Lower lobe of right lung (tissue), 2 donors: ENCODE results near the gene MEMO1. TPM values are rescaled to one million over a fixed set of nuclear protein-coding genes. Genes with fewer than 3 reads are reported as not detected.

ENCODE experiments used
- ATAC-seq, 2 donors: fragments of 200-7000 bp; cut with Tn5 transposase; one replicate each; pipeline ENCODE4 v1.9.1; 2020 to 2022; ENCODE audit warnings: mild to moderate bottlenecking in 2 of 2, moderate library complexity in 2 of 2
- DNase-seq: peaks from one replicate; pipeline ENCODE4 v3.0.0-alpha.2; 2020
- H3K27ac ChIP-seq: fragments of 200-600 bp; one replicate; pipeline ENCODE4 v1.8.0; 2022
- H3K27me3 ChIP-seq: fragments of 200-600 bp; one replicate; pipeline ENCODE4 v1.8.0; 2022; ENCODE audit warnings: low read depth
- H3K36me3 ChIP-seq: fragments of 200-600 bp; one replicate; pipeline ENCODE4 v1.8.0; 2022; ENCODE audit warnings: mild to moderate bottlenecking
- H3K4me1 ChIP-seq: fragments of 200-600 bp; one replicate; pipeline ENCODE4 v1.8.0; 2022
- H3K4me3 ChIP-seq: fragments of 200-600 bp; one replicate; pipeline ENCODE4 v1.8.0; 2022; ENCODE audit warnings: mild to moderate bottlenecking
- H3K9me3 ChIP-seq: fragments of 200-600 bp; one replicate; pipeline ENCODE4 v1.8.0; 2022
- intact Hi-C: fragments of 100-400 bp; cut with DNase I; formaldehyde crosslinking; loops from one replicate; pipeline ENCODE4 v1.11.0; 2022
- total RNA-seq: library from RNA; stranded (reverse); fragmentation: NEBNext Ultra II Directional; extraction: Animal tissue kit (Norgen Biotek cat#: 25700); gene quantifications from one replicate; pipeline ENCODE4 v1.2.1, GENCODE V29; 2021
- TF ChIP-seq, protein P1 (sequence below): fragments of 200-600 bp; IDR thresholded peaks from one replicate; pipeline ENCODE4 v1.8.0; 2022; ENCODE audit warnings: antibody characterized with exemption, mild to moderate bottlenecking
- donor health status: DM: no; HTN: yes; CAD: no; lungs with severe emphysema.

The MEMO1 gene
- total RNA-seq, 1 donor from 2014 or later = 35.7 TPM

DNA sequence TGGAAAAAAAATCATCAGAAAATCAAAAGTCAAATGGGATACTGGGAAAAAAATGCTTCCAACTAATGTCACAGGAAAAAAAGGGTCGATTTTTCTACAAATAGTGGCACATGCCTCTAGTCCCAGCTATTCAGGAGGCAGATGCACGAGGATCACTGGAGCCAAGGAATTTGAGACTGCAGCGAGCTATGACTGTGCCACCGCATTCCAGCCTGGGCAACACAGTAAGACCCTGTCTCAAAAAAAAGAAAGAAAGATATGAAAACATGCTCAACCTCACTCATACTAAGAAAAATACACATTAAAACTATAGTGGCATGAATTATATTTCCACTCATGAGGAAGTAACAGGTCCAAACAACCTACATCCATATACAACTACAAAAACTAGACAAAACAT lies 17.9 kb downstream of the MEMO1 start:
- TF ChIP-seq, protein P1, sequence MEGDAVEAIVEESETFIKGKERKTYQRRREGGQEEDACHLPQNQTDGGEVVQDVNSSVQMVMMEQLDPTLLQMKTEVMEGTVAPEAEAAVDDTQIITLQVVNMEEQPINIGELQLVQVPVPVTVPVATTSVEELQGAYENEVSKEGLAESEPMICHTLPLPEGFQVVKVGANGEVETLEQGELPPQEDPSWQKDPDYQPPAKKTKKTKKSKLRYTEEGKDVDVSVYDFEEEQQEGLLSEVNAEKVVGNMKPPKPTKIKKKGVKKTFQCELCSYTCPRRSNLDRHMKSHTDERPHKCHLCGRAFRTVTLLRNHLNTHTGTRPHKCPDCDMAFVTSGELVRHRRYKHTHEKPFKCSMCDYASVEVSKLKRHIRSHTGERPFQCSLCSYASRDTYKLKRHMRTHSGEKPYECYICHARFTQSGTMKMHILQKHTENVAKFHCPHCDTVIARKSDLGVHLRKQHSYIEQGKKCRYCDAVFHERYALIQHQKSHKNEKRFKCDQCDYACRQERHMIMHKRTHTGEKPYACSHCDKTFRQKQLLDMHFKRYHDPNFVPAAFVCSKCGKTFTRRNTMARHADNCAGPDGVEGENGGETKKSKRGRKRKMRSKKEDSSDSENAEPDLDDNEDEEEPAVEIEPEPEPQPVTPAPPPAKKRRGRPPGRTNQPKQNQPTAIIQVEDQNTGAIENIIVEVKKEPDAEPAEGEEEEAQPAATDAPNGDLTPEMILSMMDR = no peak
- no peaks in the 10 kb centered on the region for H3K9me3 ChIP-seq
- no peak overlapping the region for H3K4me3 ChIP-seq
- ATAC-seq (no peak), DNase-seq (no peak)
- no peaks in the 10 kb centered on the region for H3K27me3 ChIP-seq
- intact Hi-C loops = no loop called here
- H3K27ac ChIP-seq = no peak overlapping the region
- no peaks in the 10 kb centered on the region for H3K36me3 ChIP-seq
- no peaks in the 10 kb centered on the region for H3K4me1 ChIP-seq

DNA sequence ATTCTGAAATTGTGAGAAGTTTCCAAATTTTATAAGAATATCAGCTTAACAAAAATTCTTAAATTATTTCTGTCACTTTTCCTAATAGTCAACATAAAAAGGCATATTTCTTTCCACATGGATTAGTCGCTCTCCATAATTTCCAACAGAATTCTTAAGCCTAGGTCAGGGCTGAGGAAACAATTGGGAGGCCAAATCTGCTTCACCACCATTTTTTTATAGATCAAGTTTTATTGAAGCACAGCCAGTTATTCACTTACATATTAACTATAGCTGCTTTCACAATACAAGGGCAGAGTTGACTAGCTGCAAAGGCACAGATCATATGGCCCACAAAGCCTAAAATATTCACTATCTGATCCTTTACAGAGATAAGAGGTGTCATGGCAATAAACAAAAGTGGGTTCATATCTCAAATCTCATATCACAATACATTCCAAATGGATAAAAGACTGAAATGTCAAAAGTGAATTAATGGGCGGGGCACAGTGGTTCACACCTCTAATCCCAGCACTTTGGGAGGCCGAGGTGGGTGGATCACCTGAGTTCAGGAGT lies 18.7 kb downstream of the MEMO1 start:
- Histone ChIP-seq H3K9me3 (no peaks in the 10 kb centered on the region), H3K4me3 (no peak overlapping the region), H3K27me3 (no peaks in the 10 kb centered on the region), H3K36me3 (no peaks in the 10 kb centered on the region), H3K4me1 (no peaks in the 10 kb centered on the region), H3K27ac (no peak overlapping the region)
- TF ChIP-seq, protein P1 = no peak
- DNase-seq (no peak), ATAC-seq (no peak)
- intact Hi-C loops = no loop called here

DNA sequence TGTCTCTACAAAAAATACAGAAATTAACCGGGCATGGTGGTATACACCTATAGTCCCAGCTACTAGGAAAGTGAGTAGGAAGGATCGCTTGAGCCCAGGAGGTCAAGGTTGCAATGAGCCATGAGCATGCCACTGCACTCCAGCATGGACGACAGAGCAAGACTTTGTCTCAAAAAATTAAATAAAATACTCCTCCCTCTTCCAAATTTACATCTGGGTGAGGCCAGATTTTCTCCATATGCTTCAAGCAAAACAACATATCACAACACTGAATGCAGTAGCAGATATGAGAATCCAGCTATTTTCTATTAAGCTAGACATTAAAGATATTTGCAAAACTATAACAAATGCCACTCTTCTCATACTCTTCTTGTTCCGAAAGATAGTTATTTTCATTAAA lies 20.9 kb downstream of the MEMO1 start:
- intact Hi-C loops = no loop called here
- TF ChIP-seq, protein P1 = no peak
- H3K27ac ChIP-seq = no peak overlapping the region
- no peaks in the 10 kb centered on the region for H3K9me3 ChIP-seq
- ATAC-seq = no peak
- H3K36me3 ChIP-seq = no peaks in the 10 kb centered on the region
- no peaks in the 10 kb centered on the region for H3K27me3 ChIP-seq
- no peaks in the 10 kb centered on the region for H3K4me1 ChIP-seq
- DNase-seq = no peak
- no peak overlapping the region for H3K4me3 ChIP-seq

DNA sequence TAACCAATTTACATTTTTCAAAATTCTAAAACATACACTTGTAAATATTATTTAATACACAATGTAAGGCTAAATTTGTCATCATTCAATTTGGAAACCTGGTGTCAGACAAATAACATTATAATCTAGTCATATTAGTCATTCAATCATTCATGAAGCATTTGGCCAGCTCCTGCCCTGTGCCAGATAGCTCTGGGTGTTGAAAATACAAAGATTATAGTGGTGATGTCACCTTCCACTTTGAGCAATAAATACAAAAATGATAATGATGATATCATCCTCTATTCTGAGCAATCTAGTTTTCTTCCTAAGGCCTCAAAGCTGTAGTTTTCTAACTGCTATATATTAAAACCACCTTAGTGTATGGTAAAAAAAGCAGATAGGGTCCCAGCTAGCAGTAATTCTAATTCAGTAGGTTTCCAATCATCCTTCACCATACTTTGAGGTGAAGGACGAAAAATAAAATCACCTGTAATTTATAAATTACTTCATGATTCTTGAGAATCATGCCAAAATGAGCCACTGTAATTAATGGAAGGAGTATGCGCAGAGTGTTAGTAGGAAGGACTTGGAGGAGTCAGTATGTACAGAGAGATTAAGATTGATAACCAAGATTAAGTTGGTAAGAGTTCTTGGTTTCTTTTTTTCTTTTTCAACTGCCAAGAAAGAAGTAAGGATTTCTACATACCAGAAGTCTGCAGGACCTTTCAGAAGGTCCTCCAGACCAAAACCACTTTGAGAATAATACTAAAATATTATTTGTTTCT lies 23.2 kb downstream of the MEMO1 start:
- Histone ChIP-seq H3K27me3 (no peaks in the 10 kb centered on the region), H3K4me1 (no peaks in the 10 kb centered on the region), H3K27ac (no peak overlapping the region), H3K4me3 (no peak overlapping the region), H3K36me3 (no peaks in the 10 kb centered on the region), H3K9me3 (no peaks in the 10 kb centered on the region)
- no peak for DNase-seq
- intact Hi-C loops = no loop called here
- ATAC-seq = no peak
- TF ChIP-seq, protein P1 = no peak

DNA sequence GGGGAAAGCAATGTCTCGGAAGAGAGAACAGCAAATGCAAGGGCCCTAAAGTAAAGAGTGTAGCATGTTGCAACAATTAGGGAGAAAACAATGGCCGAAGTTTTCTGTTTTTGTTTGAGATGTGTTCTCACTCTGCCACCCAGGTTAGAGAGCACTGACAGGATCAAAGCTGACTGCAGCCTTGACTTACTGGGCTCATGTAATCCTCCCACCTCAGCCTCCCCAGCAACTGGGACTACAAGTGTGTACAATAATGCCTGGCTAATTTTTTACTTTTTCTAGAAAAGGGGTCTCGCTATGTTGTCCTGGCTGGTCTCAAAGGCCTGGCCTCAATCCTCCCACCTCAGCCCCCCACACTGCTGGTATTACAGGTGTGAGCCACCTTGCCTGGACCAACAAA lies 23.9 kb downstream of the MEMO1 start:
- TF ChIP-seq, protein P1 = no peak
- H3K4me1 ChIP-seq = no peaks in the 10 kb centered on the region
- H3K27ac ChIP-seq = no peak overlapping the region
- DNase-seq = no peak
- H3K4me3 ChIP-seq = no peak overlapping the region
- no peak for ATAC-seq
- no peaks in the 10 kb centered on the region for H3K27me3 ChIP-seq
- H3K36me3 ChIP-seq = no peaks in the 10 kb centered on the region
- no peaks in the 10 kb centered on the region for H3K9me3 ChIP-seq
- intact Hi-C loops = no loop called here
